ENCODE results near the gene ZNF695. TPM values are rescaled to one million over a fixed set of nuclear protein-coding genes. Genes with fewer than 3 reads are reported as not detected.
A peak's percentile ranks its signal among the peaks of the same experiment; 100 is the strongest.

Gene ZNF695
- total RNA-seq, 6 donors from 2014 or later, result 0.10 to 0.46 (median 0.26) TPM; not detected in 3

- no peaks in the 10 kb centered on the region for H3K36me3 ChIP-seq
- H3K4me3 ChIP-seq, result no peak overlapping the region
- TF ChIP-seq EP300 (IDR thresholded peaks at IDR 0.05), result no peak
- TF ChIP-seq CTCF (IDR thresholded peaks at IDR 0.05), result no peak
- TF ChIP-seq POLR2AphosphoS5 (IDR thresholded peaks at IDR 0.05), result no peak
- TF ChIP-seq POLR2A (IDR thresholded peaks at IDR 0.05), result no peak
- H3K27me3 ChIP-seq, result no peaks in the 10 kb centered on the region
- peaks cover 0 to 21% (median 7%) of the 10 kb centered on the region in 4 donors for H3K9me3 ChIP-seq
- no peak for ATAC-seq (ENCODE audit: low FRiP score in 2 of 2)
- no peak overlapping the region for H3K27ac ChIP-seq
- DNase-seq, result no peak
- WGBS, 2 donors, result 96 to 100% methylated on average over 2 of the region's 2 CpGs
- H3K4me1 ChIP-seq, result no peaks in the 10 kb centered on the region
These were observed 41.4 kb downstream of the ZNF695 start for GRCh38 chr1:246966502-246966901.

GRCh38 chr1:246959944-246960693 lies 47.7 kb downstream of the ZNF695 start:
- TF ChIP-seq POLR2AphosphoS5 (IDR thresholded peaks at IDR 0.05) (no peak), EP300 (IDR thresholded peaks at IDR 0.05) (no peak), CTCF (IDR thresholded peaks at IDR 0.05) (peak in 1 of 6 experiments; percentile 14)
- WGBS, 2 donors, result 16 to 31% methylated on average over 1 of the region's 1 CpG
- DNase-seq, result no peak

GRCh38 chr1:246954126-246954525 lies 53.7 kb downstream of the ZNF695 start:
- WGBS, 2 donors, result 70 to 84% methylated on average over 4 of the region's 4 CpGs
- H3K9me3 ChIP-seq, result no peaks in the 10 kb centered on the region

More at GRCh38 chr1:246959944-246960693, 47.7 kb downstream of the ZNF695 start:
- no peak overlapping the region for H3K4me3 ChIP-seq
- H3K9me3 ChIP-seq, result no peaks in the 10 kb centered on the region
- peak overlapping the region; percentile 52 to 73 (median 68) for H3K27ac ChIP-seq
- peak in 1 of 2 donors; percentile 71 for ATAC-seq (ENCODE audit: low FRiP score in 2 of 2)
- no peaks in the 10 kb centered on the region for H3K4me1 ChIP-seq
- no peaks in the 10 kb centered on the region for H3K36me3 ChIP-seq
- no peaks in the 10 kb centered on the region for H3K27me3 ChIP-seq

GRCh38 chr1:246951413-246951812 lies 56.4 kb downstream of the ZNF695 start:
- 90 to 98% methylated on average over 3 to 4 of the region's 4 CpGs for WGBS, 2 donors
- no peak for TF ChIP-seq POLR2AphosphoS5 (IDR thresholded peaks at IDR 0.05)
- no peak for TF ChIP-seq CTCF (IDR thresholded peaks at IDR 0.05)
- TF ChIP-seq EP300 (IDR thresholded peaks at IDR 0.05), result no peak
- TF ChIP-seq POLR2A (IDR thresholded peaks at IDR 0.05), result no peak
- H3K36me3 ChIP-seq, result no peaks in the 10 kb centered on the region
- peaks cover 0 to 3% (median 0%) of the 10 kb centered on the region in 4 donors for H3K4me1 ChIP-seq
- ATAC-seq (ENCODE audit: low FRiP score in 2 of 2), result no peak
- H3K27me3 ChIP-seq, result no peaks in the 10 kb centered on the region
- no peak overlapping the region for H3K4me3 ChIP-seq
- DNase-seq, result no peak
- no peak overlapping the region for H3K27ac ChIP-seq
- no peaks in the 10 kb centered on the region for H3K9me3 ChIP-seq

More at GRCh38 chr1:246954126-246954525, 53.7 kb downstream of the ZNF695 start:
- H3K4me3 ChIP-seq, result no peak overlapping the region
- H3K4me1 ChIP-seq, result no peaks in the 10 kb centered on the region
- H3K36me3 ChIP-seq, result no peaks in the 10 kb centered on the region
- TF ChIP-seq EP300 (IDR thresholded peaks at IDR 0.05) (no peak), POLR2A (IDR thresholded peaks at IDR 0.05) (no peak), CTCF (IDR thresholded peaks at IDR 0.05) (no peak), POLR2AphosphoS5 (IDR thresholded peaks at IDR 0.05) (no peak)
- no peak for ATAC-seq (ENCODE audit: low FRiP score in 2 of 2)
- H3K27ac ChIP-seq, result no peak overlapping the region
- DNase-seq, result no peak
- no peaks in the 10 kb centered on the region for H3K27me3 ChIP-seq

- Histone ChIP-seq H3K27ac (no peak overlapping the region), H3K36me3 (no peaks in the 10 kb centered on the region), H3K27me3 (no peaks in the 10 kb centered on the region), H3K4me3 (no peak overlapping the region), H3K4me1 (peaks cover 0 to 3% (median 0%) of the 10 kb centered on the region in 4 donors), H3K9me3 (no peaks in the 10 kb centered on the region)
- DNase-seq (no peak), ATAC-seq (ENCODE audit: low FRiP score in 2 of 2) (no peak)
- TF ChIP-seq CTCF (IDR thresholded peaks at IDR 0.05) (no peak), EP300 (IDR thresholded peaks at IDR 0.05) (no peak), POLR2AphosphoS5 (IDR thresholded peaks at IDR 0.05) (no peak), POLR2A (IDR thresholded peaks at IDR 0.05) (no peak)
- 89 to 91% methylated on average over 3 of the region's 3 CpGs for WGBS, 2 donors
These were observed 57.9 kb downstream of the ZNF695 start for GRCh38 chr1:246949956-246950355.
